IMR-90 (cell line): ENCODE results near the gene NOS1. TPM values are rescaled to one million over a fixed set of nuclear protein-coding genes. Genes with fewer than 3 reads are reported as not detected.

Experiments
- ATAC-seq: fragments of 200-7000 bp; cut with Tn5 transposase; 2 replicates; pipeline ENCODE4 v1.9.1; 2020; ENCODE audit warnings: low read depth, mild to moderate bottlenecking, moderate library complexity
- BruUV-seq: library from RNA; stranded (reverse); fragments of 400-500 nt; replicated peaks from 2 replicates; lab custom pipeline; 2021; lab: Mats Ljungman, UMichigan
- CTCF ChIA-PET: fragments of 300-600 bp; formaldehyde crosslinking; extraction: SDS; loops from one replicate; lab custom pipeline; 2021; ENCODE audit warnings: antibody characterized with exemption; lab: Yijun Ruan, JAX
- POLR2A ChIA-PET: fragments of 300-600 bp; sonication (Branson Sonifier 250); formaldehyde crosslinking; loops from one replicate; lab custom pipeline; 2022; ENCODE audit warnings: antibody characterized with exemption; ENCODE audit not compliant: unreplicated experiment; lab: Charles Lee
- DNase-seq: peaks from one replicate; pipeline ENCODE4 v3.0.0; 2013
- H2AFZ ChIP-seq: replicated peaks from 2 replicates; pipeline ENCODE3; 2013; ENCODE audit warnings: low read length, mild to moderate bottlenecking; ENCODE audit not compliant: poor library complexity
- H2AK5ac ChIP-seq: 2 replicates; pipeline ENCODE4 v1.6.1; 2013; ENCODE audit warnings: low read depth, low read length, inconsistent platforms
- H2AK9ac ChIP-seq: replicated peaks from 2 replicates; pipeline ENCODE3; 2013; ENCODE audit warnings: mild to moderate bottlenecking, low read depth, low read length, moderate library complexity; ENCODE audit not compliant: poor library complexity
- H2BK120ac ChIP-seq: 2 replicates; pipeline ENCODE4 v1.6.1; 2013; ENCODE audit warnings: low read depth, low read length, inconsistent platforms
- H2BK15ac ChIP-seq: 3 replicates; pipeline ENCODE4 v1.6.1; 2013; ENCODE audit warnings: low read depth, low read length, inconsistent platforms
- H2BK20ac ChIP-seq: 2 replicates; pipeline ENCODE4 v1.6.1; 2013; ENCODE audit warnings: low read depth, mild to moderate bottlenecking, inconsistent platforms, low read length, moderate library complexity
- H2BK5ac ChIP-seq: 2 replicates; pipeline ENCODE4 v1.6.1; 2013; ENCODE audit warnings: mild to moderate bottlenecking, low read depth, low read length, inconsistent platforms; ENCODE audit not compliant: poor library complexity, severe bottlenecking
- H3K14ac ChIP-seq: replicated peaks from 2 replicates; pipeline ENCODE4 v1.6.1; 2013; ENCODE audit warnings: low read depth, low read length, inconsistent platforms
- H3K18ac ChIP-seq: 2 replicates; pipeline ENCODE4 v1.6.1; 2013; ENCODE audit warnings: low read depth, low read length, control low read depth
- H3K23ac ChIP-seq: 2 replicates; pipeline ENCODE4 v1.6.1; 2013; ENCODE audit warnings: low read depth, low read length, inconsistent platforms
- H3K27ac ChIP-seq: 2 replicates; pipeline ENCODE4 v1.5.1; 2013; ENCODE audit warnings: mild to moderate bottlenecking, control low read depth, low read length; ENCODE audit not compliant: insufficient read depth
- H3K27me3 ChIP-seq: 2 replicates; pipeline ENCODE4 v1.6.1; 2013; ENCODE audit warnings: low read length; ENCODE audit not compliant: control insufficient read depth, insufficient read depth
- H3K36me3 ChIP-seq: 2 replicates; pipeline ENCODE4 v1.6.1; 2013; ENCODE audit warnings: low read length, mixed read lengths; ENCODE audit not compliant: control insufficient read depth, insufficient read depth
- H3K4ac ChIP-seq: 2 replicates; pipeline ENCODE4 v1.6.1; 2013; ENCODE audit warnings: low read depth, low read length, inconsistent platforms
- H3K4me1 ChIP-seq: 2 replicates; pipeline ENCODE4 v1.6.1; 2013; ENCODE audit warnings: low read length, mixed read lengths; ENCODE audit not compliant: control insufficient read depth, insufficient read depth
- H3K4me2 ChIP-seq: 2 replicates; pipeline ENCODE4 v1.6.1; 2013; ENCODE audit warnings: low read depth, mild to moderate bottlenecking, control low read depth, low read length, moderate library complexity
- H3K4me3 ChIP-seq: 2 replicates; pipeline ENCODE4 v1.5.1; 2013; ENCODE audit warnings: low read depth, mild to moderate bottlenecking, control low read depth, low read length, moderate library complexity; ENCODE audit not compliant: insufficient read depth
- H3K56ac ChIP-seq: 2 replicates; pipeline ENCODE4 v1.6.1; 2013; ENCODE audit warnings: low read length, inconsistent platforms; ENCODE audit not compliant: insufficient read depth; ENCODE audit errors: extremely low read depth
- H3K79me1 ChIP-seq, 2 experiments: 2 replicates each; pipeline ENCODE4 v1.6.1; 2013; ENCODE audit warnings: low read length in 2 of 2, inconsistent platforms in 1 of 2, low read depth in 1 of 2
- H3K9ac ChIP-seq: 2 replicates; pipeline ENCODE4 v1.6.1; 2013; ENCODE audit warnings: low read depth, low read length, control low read depth
- H3K9me1 ChIP-seq: 2 replicates; pipeline ENCODE4 v1.6.1; 2013; ENCODE audit warnings: low read length, inconsistent platforms; ENCODE audit not compliant: insufficient read depth
- H3K9me3 ChIP-seq: 2 replicates; pipeline ENCODE4 v1.6.1; 2013; ENCODE audit warnings: low read length; ENCODE audit not compliant: control insufficient read depth, insufficient read depth
- H4K20me1 ChIP-seq: 2 replicates; pipeline ENCODE4 v1.6.1; 2013; ENCODE audit warnings: low read length, inconsistent platforms; ENCODE audit not compliant: insufficient read depth
- H4K5ac ChIP-seq: 2 replicates; pipeline ENCODE4 v1.6.1; 2013; ENCODE audit warnings: mild to moderate bottlenecking, low read depth, low read length, control low read depth
- H4K8ac ChIP-seq, 2 experiments: 2 replicates each; pipeline ENCODE4 v1.6.1; 2013; ENCODE audit warnings: low read depth in 2 of 2, low read length in 2 of 2, control low read depth in 1 of 2, inconsistent platforms in 1 of 2
- H4K91ac ChIP-seq: 2 replicates; pipeline ENCODE4 v1.6.1; 2013; ENCODE audit warnings: low read depth, low read length, inconsistent platforms; ENCODE audit not compliant: insufficient read depth
- SMC3 ChIP-seq: fragments of 150-350 bp; IDR thresholded peaks from 2 replicates; pipeline ENCODE4 v1.6.1; 2016; ENCODE audit warnings: low read depth, mild to moderate bottlenecking, antibody characterized with exemption, low read length, moderate library complexity
- WGBS, 2 experiments: methylation state at CpG; one replicate each; pipeline versions ENCODE4 v1.1.5 to v1.1.7; 2013; ENCODE audit warnings: missing lambda C conversion rate in 2 of 2; ENCODE audit not compliant: insufficient read length in 1 of 2; ENCODE audit errors: extremely low coverage in 2 of 2; 5-methylcytosine and 5-hydroxymethylcytosine counted together
- dilution Hi-C: fragments of 300-500 bp; cut with HindIII; formaldehyde crosslinking; loops from one replicate; pipeline ENCODE4 v1.14.3; 2018; ENCODE audit warnings: low sequenced_read_pairs; ENCODE audit not compliant: unreplicated experiment
- in situ Hi-C: fragments of 300-500 bp; cut with MboI; formaldehyde crosslinking; loops from 3 replicates; pipeline ENCODE4 v1.14.3; 2019; ENCODE audit warnings: low sequenced_read_pairs, inconsistent platforms, mixed read lengths
- intact Hi-C: fragments of 100-400 bp; cut with micrococcal nuclease; formaldehyde crosslinking; loops from 2 replicates; pipeline ENCODE4 v1.10.0; 2022
- polyA plus RNA-seq, 3 experiments: library from polyadenylated mRNA; depleted of rRNA; stranded (reverse); fragments of >200 nt; gene quantifications; 2 replicates each; pipeline ENCODE4 v1.2.3, GENCODE V29; 2012; ENCODE audit warnings: low replicate concordance in 1 of 3
- total RNA-seq: library from RNA; depleted of rRNA; stranded (reverse); fragments of >200 nt; gene quantifications from 2 replicates; pipeline ENCODE4 v1.2.3, GENCODE V29; 2012
- TF ChIP-seq, protein P1 (sequence below): fragments of 150-350 bp; IDR thresholded peaks from 2 replicates; pipeline ENCODE4 v1.6.1; 2017; ENCODE audit warnings: mild to moderate bottlenecking, antibody characterized with exemption, low read length, low read depth

The NOS1 gene
- total and polyA plus RNA-seq, 2 of the 4 experiments (the other 2 are of a cell fraction), result 0.09 TPM; not detected in 1

DNA sequence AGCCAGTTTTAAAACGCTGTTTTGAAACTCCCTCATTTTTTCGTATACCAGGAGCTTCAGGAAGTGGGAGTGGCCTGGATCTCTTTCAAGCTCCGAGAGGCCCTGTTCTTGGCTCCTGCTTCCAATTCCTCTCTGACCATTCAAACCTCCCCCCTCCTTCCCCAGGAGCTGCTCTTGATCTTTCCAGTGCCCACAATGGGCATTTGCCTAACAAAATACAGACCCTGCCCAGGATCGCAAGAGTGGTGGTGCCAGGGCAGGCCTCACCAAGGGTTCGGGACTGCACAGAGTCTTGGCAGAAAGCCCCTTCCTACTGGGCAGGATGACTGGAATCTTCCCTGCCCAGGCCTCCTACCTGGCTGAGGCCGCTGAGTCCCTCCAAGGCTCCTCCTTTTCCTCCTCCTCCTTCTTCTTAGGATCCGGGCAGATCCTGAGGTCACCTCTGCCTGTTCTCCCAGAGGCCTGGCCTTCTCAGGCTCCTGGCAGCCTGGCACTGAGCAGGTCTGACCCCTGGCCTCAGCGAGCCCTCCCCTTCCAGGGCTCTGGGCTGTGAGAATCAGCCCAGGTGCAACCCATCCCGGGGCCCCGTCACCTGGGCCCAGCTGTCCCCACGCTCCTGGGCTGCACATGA lies 46.9 kb upstream of the NOS1 start:
- no peak for TF ChIP-seq SMC3
- TF ChIP-seq, protein P1, sequence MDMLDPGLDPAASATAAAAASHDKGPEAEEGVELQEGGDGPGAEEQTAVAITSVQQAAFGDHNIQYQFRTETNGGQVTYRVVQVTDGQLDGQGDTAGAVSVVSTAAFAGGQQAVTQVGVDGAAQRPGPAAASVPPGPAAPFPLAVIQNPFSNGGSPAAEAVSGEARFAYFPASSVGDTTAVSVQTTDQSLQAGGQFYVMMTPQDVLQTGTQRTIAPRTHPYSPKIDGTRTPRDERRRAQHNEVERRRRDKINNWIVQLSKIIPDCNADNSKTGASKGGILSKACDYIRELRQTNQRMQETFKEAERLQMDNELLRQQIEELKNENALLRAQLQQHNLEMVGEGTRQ, result no peak
- Histone ChIP-seq H3K56ac (no peak overlapping the region), H4K20me1 (no peaks in the 10 kb centered on the region), H2BK20ac (no peak overlapping the region), H2AK9ac (no peak overlapping the region), H3K4ac (no peak overlapping the region), H4K91ac (no peak overlapping the region), H3K79me1 (no peaks in the 10 kb centered on the region), H2BK120ac (no peak overlapping the region), H3K23ac (no peak overlapping the region), H2AFZ (no peak overlapping the region), H2BK15ac (no peak overlapping the region), H3K4me1 (no peaks in the 10 kb centered on the region), H2BK5ac (no peak overlapping the region), H3K36me3 (no peaks in the 10 kb centered on the region), H3K14ac (no peak overlapping the region), H3K4me3 (no peak overlapping the region), H3K9ac (no peak overlapping the region), H2AK5ac (no peak overlapping the region), H3K27ac (no peak overlapping the region), H3K4me2 (no peak overlapping the region), H3K9me1 (no peaks in the 10 kb centered on the region), H4K5ac (no peak overlapping the region), H4K8ac (no peak overlapping the region), H3K27me3 (no peaks in the 10 kb centered on the region), H3K18ac (no peak overlapping the region), H3K9me3 (peaks cover 41% of the 10 kb centered on the region)
- 38% methylated on average over 2 of the region's 11 CpGs; no CpG with 5 or more reads in 1 of the 2 experiments for WGBS, 2 experiments
- ATAC-seq (no peak), DNase-seq (no peak)
- in situ Hi-C loops, result no loop called here
- BruUV-seq, result no TSS peak
- POLR2A ChIA-PET, result no interaction called here
- CTCF ChIA-PET, result no interaction called here
- intact Hi-C loops, result no loop called here
- dilution Hi-C loops, result no loop called here
